IPS-20b (cell line): ENCODE data around the gene NXPE4.

Experiments
- H3K27ac ChIP-seq: one replicate; pipeline ENCODE4 v1.5.1; 2013; ENCODE audit warnings: low read length
- H3K27me3 ChIP-seq: 2 replicates; pipeline ENCODE4 v1.6.1; 2013; ENCODE audit warnings: mild to moderate bottlenecking, low read length, inconsistent platforms; ENCODE audit not compliant: insufficient read depth
- H3K36me3 ChIP-seq: 2 replicates; pipeline ENCODE4 v1.6.1; 2013; ENCODE audit warnings: low read depth, mild to moderate bottlenecking, inconsistent platforms, low read length, moderate library complexity; ENCODE audit not compliant: insufficient read depth
- H3K4me1 ChIP-seq: 2 replicates; pipeline ENCODE4 v1.6.1; 2013; ENCODE audit warnings: mild to moderate bottlenecking, control low read depth, inconsistent platforms, low read length, moderate library complexity; ENCODE audit not compliant: insufficient read depth
- H3K4me3 ChIP-seq: 2 replicates; pipeline ENCODE4 v1.5.1; 2013; ENCODE audit warnings: mild to moderate bottlenecking, low read length, inconsistent platforms
- H3K9ac ChIP-seq: 2 replicates; pipeline ENCODE4 v1.6.1; 2013; ENCODE audit warnings: low read depth, mild to moderate bottlenecking, inconsistent platforms, low read length, moderate library complexity
- H3K9me3 ChIP-seq: 2 replicates; pipeline ENCODE4 v1.6.1; 2013; ENCODE audit warnings: mild to moderate bottlenecking, low read depth, low read length, inconsistent platforms; ENCODE audit not compliant: insufficient read depth

Gene NXPE4

GRCh38 chr11:114551060-114551459, 44.5 kb downstream of the NXPE4 start:
- Histone ChIP-seq H3K4me1 (no peaks in the 10 kb centered on the region), H3K27ac (no peak overlapping the region), H3K4me3 (no peak overlapping the region), H3K9me3 (no peaks in the 10 kb centered on the region), H3K9ac (no peak overlapping the region), H3K36me3 (no peaks in the 10 kb centered on the region), H3K27me3 (no peaks in the 10 kb centered on the region)

- no peaks in the 10 kb centered on the region for H3K4me1 ChIP-seq
- H3K9ac ChIP-seq: no peak overlapping the region
- no peak overlapping the region for H3K4me3 ChIP-seq
- H3K27me3 ChIP-seq: no peaks in the 10 kb centered on the region
- H3K9me3 ChIP-seq: peaks cover 16% of the 10 kb centered on the region
- H3K27ac ChIP-seq: no peak overlapping the region
- no peaks in the 10 kb centered on the region for H3K36me3 ChIP-seq
These were observed 69.9 kb downstream of the NXPE4 start for GRCh38 chr11:114525682-114526081.

GRCh38 chr11:114524122-114524521, 71.5 kb downstream of the NXPE4 start:
- Histone ChIP-seq H3K27me3 (no peaks in the 10 kb centered on the region), H3K27ac (no peak overlapping the region), H3K4me1 (no peaks in the 10 kb centered on the region), H3K9ac (no peak overlapping the region), H3K9me3 (peaks cover 16% of the 10 kb centered on the region), H3K4me3 (no peak overlapping the region), H3K36me3 (no peaks in the 10 kb centered on the region)

DNA sequence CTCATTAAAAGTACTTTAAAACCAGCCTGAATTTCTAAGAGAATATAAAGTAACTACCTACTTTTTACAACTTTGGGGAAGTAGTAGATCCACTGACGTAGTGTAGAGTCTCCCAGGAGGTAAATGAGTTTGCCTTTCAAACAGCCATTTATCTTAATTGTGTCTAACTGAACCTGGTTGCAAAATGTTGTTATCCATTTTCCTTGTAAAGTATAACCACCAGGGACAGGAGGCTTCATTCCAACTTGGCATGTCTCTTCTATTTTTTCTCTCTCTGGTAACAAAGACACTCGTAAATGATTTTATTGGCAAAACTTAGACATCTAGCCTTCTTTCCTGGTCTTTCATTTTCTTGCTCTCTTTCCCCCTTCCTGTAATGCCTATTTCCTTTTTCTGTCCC, 72.8 kb downstream of the NXPE4 start:
- H3K27ac ChIP-seq: no peak overlapping the region
- peaks cover 16% of the 10 kb centered on the region for H3K9me3 ChIP-seq

More for the DNA sequence above, 72.8 kb downstream of the NXPE4 start:
- no peaks in the 10 kb centered on the region for H3K36me3 ChIP-seq
- no peaks in the 10 kb centered on the region for H3K27me3 ChIP-seq
- H3K4me1 ChIP-seq: no peaks in the 10 kb centered on the region
- no peak overlapping the region for H3K9ac ChIP-seq
- no peak overlapping the region for H3K4me3 ChIP-seq
